Right cardiac atrium (tissue), 5 donors: Measurements from ENCODE around the gene ARID3A. TPM values are rescaled to one million over a fixed set of nuclear protein-coding genes. Genes with fewer than 3 reads are reported as not detected.
A peak's percentile ranks its signal among the peaks of the same experiment; 100 is the strongest.

Experiments used
- ATAC-seq, 2 donors: fragments of 200-7000 bp; cut with Tn5 transposase; one replicate each; pipeline versions ENCODE4 v1.8.0 to v1.9.1; 2020; ENCODE audit warnings: moderate library complexity in 2 of 2, mild to moderate bottlenecking in 1 of 2
- DNase-seq, 3 donors: peaks; one replicate each; pipeline ENCODE4 v3.0.0-alpha.2; 2020
- H3K27ac ChIP-seq: one replicate; pipeline ENCODE4 v1.5.1; 2013; ENCODE audit warnings: mild to moderate bottlenecking, low read length, control low read depth, moderate library complexity
- H3K27me3 ChIP-seq: one replicate; pipeline ENCODE4 v1.6.1; 2013; ENCODE audit not compliant: control insufficient read depth, insufficient read depth
- H3K4me1 ChIP-seq: one replicate; pipeline ENCODE4 v1.6.1; 2013; ENCODE audit warnings: low read length; ENCODE audit not compliant: control insufficient read depth, insufficient read depth
- H3K4me3 ChIP-seq: one replicate; pipeline ENCODE4 v1.5.1; 2013; ENCODE audit warnings: low read length, control low read depth
- H3K9me3 ChIP-seq: one replicate; pipeline ENCODE4 v1.6.1; 2013; ENCODE audit warnings: low read length; ENCODE audit not compliant: control insufficient read depth
- WGBS: extraction: QIAGEN DNeasy Blood & Tissue Kit; methylation state at CpG from one replicate; pipeline ENCODE4 v1.1.7; 2013; 5-methylcytosine and 5-hydroxymethylcytosine counted together
- intact Hi-C, 4 donors: fragments of 100-400 bp; cut with DNase I; formaldehyde crosslinking; loops; one replicate each; pipeline versions ENCODE4 v1.11.0 to v1.14.0; 2022 to 2023
- polyA plus RNA-seq: library from polyadenylated mRNA; stranded (reverse); fragments of 200-250 nt; gene quantifications from one replicate; pipeline ENCODE4 v1.2.3, GENCODE V29; 2013
- total RNA-seq, 4 donors: library from RNA; stranded (reverse); fragmentation: NEBNext Ultra II Directional; extraction: Animal tissue kit (Norgen Biotek cat#: 25700); gene quantifications; one replicate each; pipeline ENCODE4 v1.2.1, GENCODE V29; 2021
- donor health status: healthy with polysubstance abuse.
- donor health status: DM: no; HTN: yes; CAD: no.
- donor health status: DM: no; HTN: no; CAD: no.
- donor health status: DM: no; HTN: yes; CAD: no; lungs with severe emphysema.
- donor health status: DM: yes; HTN: yes; CAD: no.

Gene ARID3A
- total and polyA plus RNA-seq, 5 donors, result 3.3 to 6.2 (median 5.1) TPM

DNA sequence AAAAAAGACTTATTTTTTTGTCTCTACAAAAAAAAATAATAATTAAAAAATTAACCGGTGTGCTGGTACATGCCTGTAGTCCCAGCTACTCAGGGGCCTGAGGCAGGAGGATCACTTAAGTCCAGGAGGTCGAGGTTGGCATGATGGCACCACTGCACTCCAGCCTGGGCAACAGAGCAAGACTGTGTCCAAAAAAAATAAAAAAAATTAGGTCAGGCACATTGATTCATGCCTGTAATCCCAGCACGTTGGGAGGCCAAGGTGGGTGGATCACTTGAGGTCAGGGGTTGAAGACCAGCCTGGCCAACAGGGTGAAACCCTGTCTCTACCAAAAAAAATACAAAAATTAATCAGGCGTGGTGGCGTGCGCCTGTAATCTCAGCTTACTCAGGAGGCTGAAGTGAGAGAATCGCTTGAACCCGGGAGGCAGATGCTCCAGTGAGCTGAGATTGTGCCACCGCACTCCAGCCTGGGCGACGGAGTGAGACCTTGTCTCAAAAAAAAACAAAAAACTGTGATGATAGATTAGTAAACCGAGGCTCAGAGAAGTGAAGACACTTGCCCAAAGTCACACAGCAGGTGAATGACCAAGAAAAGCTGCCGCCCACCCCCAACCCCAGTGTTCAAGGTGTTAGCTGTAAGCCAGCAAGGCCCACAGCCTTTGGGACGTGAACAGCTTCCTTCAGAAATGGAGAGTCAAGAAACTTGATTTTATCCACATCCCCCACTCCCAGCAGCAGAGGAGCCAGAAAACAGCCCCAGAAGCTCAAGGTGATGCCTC lies 23.2 kb upstream of the ARID3A start:
- no peak for DNase-seq
- Histone ChIP-seq H3K27me3 (no peaks in the 10 kb centered on the region), H3K4me1 (no peaks in the 10 kb centered on the region), H3K9me3 (no peaks in the 10 kb centered on the region), H3K27ac (no peak overlapping the region), H3K4me3 (no peak overlapping the region)
- intact Hi-C loops, result no loop called here
- no peak for ATAC-seq
- 88% methylated on average over 14 of the region's 14 CpGs for WGBS

DNA sequence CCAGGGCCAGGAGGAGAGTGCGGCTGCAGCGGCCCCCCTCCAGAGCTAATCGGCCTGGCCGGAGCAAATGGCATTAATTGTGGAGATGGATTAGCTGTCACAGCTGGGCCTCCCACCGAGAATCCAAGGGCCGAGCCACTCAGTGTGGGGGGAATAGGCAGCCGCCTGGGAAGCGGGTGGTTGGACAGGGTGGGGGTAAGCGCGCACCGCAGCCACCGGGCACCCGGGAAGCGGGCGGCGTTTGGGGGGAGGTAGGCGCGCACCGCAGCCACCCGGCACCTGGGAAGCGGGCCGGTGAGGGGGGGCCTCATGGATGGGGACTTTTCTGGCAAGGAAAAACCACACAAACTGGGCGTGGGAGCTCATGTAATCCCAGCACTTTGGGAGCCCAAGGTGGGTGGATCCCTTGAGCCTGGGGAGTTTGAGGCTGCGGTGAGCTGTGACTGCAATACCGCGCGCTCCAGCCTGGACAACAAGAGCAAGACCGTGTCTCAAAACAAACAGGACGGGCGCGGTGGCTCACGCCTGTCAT lies 22.5 kb upstream of the ARID3A start:
- WGBS, result 78% methylated on average over 32 of the region's 32 CpGs
- no peaks in the 10 kb centered on the region for H3K9me3 ChIP-seq
- H3K27me3 ChIP-seq, result no peaks in the 10 kb centered on the region
- H3K27ac ChIP-seq, result no peak overlapping the region
- no peak overlapping the region for H3K4me3 ChIP-seq
- H3K4me1 ChIP-seq, result no peaks in the 10 kb centered on the region
- intact Hi-C loops, result no loop called here
- ATAC-seq, result no peak
- DNase-seq, result no peak

GRCh38 chr19:904545-904944 lies 21.3 kb upstream of the ARID3A start:
- Histone ChIP-seq H3K9me3 (no peaks in the 10 kb centered on the region), H3K27ac (no peak overlapping the region), H3K4me3 (no peak overlapping the region), H3K27me3 (no peaks in the 10 kb centered on the region), H3K4me1 (no peaks in the 10 kb centered on the region)
- DNase-seq (no peak), ATAC-seq (no peak)
- intact Hi-C loops, result no loop called here
- 93% methylated on average over 8 of the region's 8 CpGs for WGBS

- Histone ChIP-seq H3K27ac (no peak overlapping the region), H3K4me3 (no peak overlapping the region), H3K27me3 (no peaks in the 10 kb centered on the region), H3K9me3 (no peaks in the 10 kb centered on the region), H3K4me1 (no peaks in the 10 kb centered on the region)
- intact Hi-C loops, result no loop called here
- ATAC-seq, result no peak
- WGBS, result 94% methylated on average over 7 of the region's 7 CpGs
- no peak for DNase-seq
Observed at GRCh38 chr19:906480-906879, 19.4 kb upstream of the ARID3A start.

DNA sequence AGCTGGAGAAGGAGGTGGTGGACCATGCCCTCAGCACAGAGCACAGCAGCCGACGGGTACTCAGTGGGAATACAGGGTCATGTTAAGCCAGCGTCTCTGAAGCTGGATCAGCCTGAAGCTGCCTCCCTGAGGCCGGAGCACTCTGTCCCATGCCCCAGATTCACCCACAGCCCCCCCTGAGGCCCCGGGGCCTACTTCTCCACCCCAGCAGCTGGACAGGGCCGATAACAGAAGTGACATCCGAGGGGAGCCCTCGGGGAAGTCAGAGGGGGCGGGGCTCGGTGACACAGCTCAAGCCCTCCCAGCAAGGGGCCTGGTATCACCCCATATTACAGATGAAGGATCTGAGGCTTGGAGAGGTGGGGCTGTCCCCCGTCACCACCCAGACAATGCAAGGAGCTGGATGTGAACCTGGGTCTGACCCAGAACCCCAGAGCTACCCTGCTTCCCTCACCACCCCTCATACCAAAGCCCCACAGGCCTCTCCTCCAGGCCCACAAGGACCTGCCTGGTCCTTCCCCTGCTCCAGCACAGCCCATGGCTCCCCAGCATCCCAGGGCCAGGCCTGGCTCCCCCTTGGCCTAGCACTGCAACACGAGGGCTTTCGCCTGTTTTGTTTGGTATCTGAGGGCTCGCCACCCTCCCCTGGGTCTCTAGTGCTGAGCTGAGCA lies 18.5 kb upstream of the ARID3A start:
- Histone ChIP-seq H3K27ac (no peak overlapping the region), H3K4me1 (no peaks in the 10 kb centered on the region), H3K9me3 (no peaks in the 10 kb centered on the region), H3K27me3 (no peaks in the 10 kb centered on the region), H3K4me3 (no peak overlapping the region)
- ATAC-seq (peak in 1 of 2 donors; percentile 8), DNase-seq (no peak)
- WGBS, result 66% methylated on average over 14 of the region's 14 CpGs
- intact Hi-C loops, result no loop called here

DNA sequence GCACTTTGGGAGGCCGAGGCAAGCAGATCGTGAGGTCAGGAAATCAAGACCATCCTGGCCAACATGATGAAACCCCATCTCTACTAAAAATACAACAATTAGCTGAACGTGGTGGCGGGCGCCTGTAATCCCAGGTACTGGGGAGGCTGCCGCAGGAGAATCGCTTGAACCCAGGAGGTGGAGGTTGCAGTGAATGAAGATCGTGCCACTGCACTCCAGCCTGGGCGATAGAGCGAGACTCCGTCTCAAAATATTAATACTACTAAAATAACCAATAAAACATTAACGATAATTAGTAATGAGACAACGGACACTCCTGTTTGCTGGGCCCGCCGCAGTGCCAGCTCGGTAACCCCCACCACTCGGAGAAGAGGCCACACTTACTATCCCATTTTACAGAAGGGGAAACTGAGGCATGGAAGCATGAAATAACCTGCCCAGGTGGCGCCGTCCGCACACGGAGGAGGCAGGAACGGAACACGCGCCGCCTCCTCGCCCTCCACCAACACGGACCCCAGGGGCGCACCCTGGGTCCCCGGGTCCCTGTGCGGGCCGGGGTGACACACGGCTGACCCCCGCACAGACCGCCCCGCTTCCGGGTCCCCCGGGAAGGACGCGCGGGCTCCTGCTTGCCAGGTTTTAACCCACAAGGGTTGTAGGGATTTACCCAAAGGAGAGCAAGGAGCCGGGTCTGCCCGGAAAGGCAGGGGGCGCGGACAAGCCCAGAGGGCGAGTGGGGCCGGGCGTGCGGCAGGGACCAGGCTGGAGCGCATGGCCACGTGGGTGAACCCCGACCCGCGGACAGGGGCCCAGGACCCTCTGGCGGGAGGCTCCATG lies 14.4 kb upstream of the ARID3A start:
- ATAC-seq (peak; percentile 8 to 21), DNase-seq (peak in 2 of 3 donors; percentile 65 to 67)
- Histone ChIP-seq H3K27ac (no peak overlapping the region), H3K27me3 (no peaks in the 10 kb centered on the region), H3K4me3 (no peak overlapping the region), H3K9me3 (no peaks in the 10 kb centered on the region), H3K4me1 (peaks cover 2% of the 10 kb centered on the region)
- intact Hi-C loops, result loop anchor here in 2 of 4 donors (10.0 kb wide), 1 partner anchor 47 kb away; no protein-coding TSS in a partner anchor
- WGBS, result 82% methylated on average over 54 of the region's 54 CpGs

DNA sequence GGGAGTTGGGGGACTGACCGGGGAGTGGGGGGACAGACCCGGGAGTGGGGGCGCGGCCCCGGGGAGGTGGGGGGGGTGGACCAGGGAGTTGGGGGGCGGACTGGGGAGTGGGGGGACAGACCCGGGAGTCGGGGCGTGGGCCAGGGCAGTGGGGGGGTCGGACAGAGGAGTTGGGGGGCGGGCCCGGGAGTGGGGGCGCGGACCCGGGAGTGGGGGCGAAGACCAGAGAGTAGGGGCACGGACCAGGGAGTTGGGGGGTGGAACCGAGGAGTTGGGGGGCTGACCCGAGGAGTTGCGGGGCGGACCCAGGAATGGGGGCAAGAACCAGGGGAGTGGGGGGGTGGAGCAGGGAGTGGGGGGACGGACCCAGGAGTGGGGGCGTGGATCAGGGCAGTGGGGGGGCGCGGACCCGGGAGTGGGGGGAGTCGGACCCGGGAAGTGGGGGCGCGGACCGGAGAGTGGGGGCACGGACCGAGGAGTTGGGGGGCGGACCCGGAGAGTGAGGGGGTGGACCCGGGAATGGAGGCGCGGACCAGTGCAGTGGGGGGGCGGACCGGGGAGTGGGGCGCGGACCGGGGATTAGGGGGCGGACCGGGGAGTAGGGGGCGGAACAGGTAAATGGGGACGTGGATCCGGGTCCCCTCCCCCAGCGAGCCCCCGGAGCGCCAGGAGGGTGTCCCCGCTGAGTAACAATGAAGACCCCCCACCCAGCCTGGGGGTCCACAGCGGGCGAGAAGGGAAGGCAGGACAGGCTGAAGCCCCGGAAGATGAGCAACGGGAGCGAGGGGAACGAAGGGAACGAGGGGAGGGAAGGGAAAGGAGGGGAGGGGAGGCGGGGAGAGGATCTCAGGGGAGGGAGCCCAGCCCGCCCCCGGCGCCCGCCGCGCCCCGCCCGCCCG lies 13.4 kb upstream of the ARID3A start:
- peak in 2 of 3 donors; percentile 75 to 77 for DNase-seq
- Histone ChIP-seq H3K4me3 (peak overlapping the region; percentile 100), H3K9me3 (no peaks in the 10 kb centered on the region), H3K27me3 (no peaks in the 10 kb centered on the region), H3K4me1 (peaks cover 2% of the 10 kb centered on the region), H3K27ac (peak overlapping the region; percentile 69)
- intact Hi-C loops, result loop anchor here in 2 of 4 donors (10.0 kb wide), 1 partner anchor 48 kb away; no protein-coding TSS in a partner anchor
- peak; percentile 6 to 10 for ATAC-seq
- WGBS, result 5% methylated on average over 65 of the region's 69 CpGs

DNA sequence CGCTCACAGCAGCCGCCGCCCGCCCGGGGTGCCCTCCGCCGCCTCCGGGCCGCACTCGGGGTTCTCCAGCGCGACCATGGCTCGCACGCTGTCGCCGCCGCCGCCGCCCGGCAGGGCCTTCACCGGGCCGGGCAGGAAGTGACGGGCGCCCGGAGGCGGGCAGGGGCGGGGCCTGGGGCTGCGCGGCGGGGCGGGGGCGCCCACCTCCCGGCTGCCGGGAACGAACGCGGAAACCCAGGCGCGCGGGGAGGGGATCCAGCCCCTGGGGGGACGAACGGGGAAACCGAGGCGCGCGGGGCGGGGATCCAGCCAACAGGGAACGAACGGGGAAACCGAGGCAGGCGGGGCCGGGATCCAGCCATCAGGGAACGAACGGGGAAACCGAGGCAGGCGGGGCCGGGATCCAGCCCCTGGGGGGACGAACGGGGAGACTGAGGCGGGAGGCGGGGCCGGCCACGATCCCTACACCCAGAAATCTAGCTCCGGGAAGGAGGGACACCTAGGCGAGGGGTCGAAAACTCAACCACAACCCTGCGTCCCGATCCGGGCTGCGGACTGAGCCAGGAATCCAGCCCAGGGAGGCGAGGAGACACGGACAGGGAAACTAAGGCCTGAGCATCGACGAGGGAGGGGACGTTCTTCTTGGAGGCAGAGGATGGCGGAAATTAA lies 12.6 kb upstream of the ARID3A start, which contains the start of gene R3HDM4:
R3HDM4 (minus strand) TSS at position 140 of the 669 bp plus-strand sequence; CDS start at position 78, 62 bp downstream.
- no peaks in the 10 kb centered on the region for H3K9me3 ChIP-seq
- intact Hi-C loops, result loop anchor here in 2 of 4 donors (10.0 kb wide), 1 partner anchor 48 kb away; no protein-coding TSS in a partner anchor
- peak within 1 kb of the TSS; percentile 100 for H3K4me3 ChIP-seq
- H3K27me3 ChIP-seq, result no peaks in the 10 kb centered on the region
- DNase-seq (peak; percentile 83 to 93 (median 92)), ATAC-seq (peak; percentile 91 to 92)
- H3K27ac ChIP-seq, result peak within 1 kb of the TSS; percentile 91
- peaks cover 2% of the 10 kb centered on the region for H3K4me1 ChIP-seq
- under 1% methylated on average over 76 of the region's 76 CpGs for WGBS

DNA sequence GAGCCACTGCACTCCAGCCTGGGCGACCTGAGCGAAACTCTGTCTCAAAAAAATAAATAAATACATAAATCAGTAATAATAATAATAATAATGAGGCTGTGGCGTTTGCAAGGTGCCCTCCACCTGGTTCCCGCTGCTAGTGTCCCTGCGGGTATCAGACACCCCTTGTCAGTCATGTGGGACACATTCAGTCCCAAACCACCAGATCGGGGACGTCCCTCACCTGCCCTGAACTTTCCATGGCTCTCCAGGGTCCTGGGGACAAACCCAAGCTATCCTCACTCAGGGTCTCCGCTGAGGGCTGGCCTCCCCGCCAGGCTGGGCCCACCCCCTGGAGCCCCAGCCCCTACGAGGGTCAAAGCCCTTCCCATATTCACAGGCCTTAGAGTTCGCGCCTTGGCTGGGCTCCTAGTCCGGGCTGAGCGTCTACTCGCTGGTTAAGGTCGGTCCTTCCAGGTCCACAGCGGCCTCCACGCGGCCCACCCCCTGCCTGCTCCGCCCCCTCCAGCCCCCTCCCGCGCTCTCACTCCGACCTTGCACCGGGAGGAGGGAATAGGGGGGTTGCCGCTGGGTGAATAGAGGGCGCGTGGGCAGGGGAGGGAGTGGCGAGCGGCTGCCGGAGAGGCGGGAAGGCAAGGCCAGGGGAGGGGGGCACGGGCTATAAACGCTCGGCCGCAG lies 9.1 kb upstream of the ARID3A start:
- peak overlapping the region; percentile 20 for H3K4me3 ChIP-seq
- H3K27me3 ChIP-seq, result no peaks in the 10 kb centered on the region
- 17% methylated on average over 35 of the region's 35 CpGs for WGBS
- peaks cover 2% of the 10 kb centered on the region for H3K4me1 ChIP-seq
- intact Hi-C loops, result loop anchor here in 3 of 4 donors (5.0 to 10.0 kb wide), 2 partner anchors 52 to 59 kb away; partner anchors contain the start of gene CFD (in 1 of the 3)
- no peak overlapping the region for H3K27ac ChIP-seq
- DNase-seq (no peak), ATAC-seq (no peak)
- no peaks in the 10 kb centered on the region for H3K9me3 ChIP-seq
